K562 (cell line): ENCODE data around the gene CUL9. TPM values are rescaled to one million over a fixed set of nuclear protein-coding genes. Genes with fewer than 3 reads are reported as not detected.

ENCODE experiments used
- CBFA2T2 ChIP-seq: fragments of 450-650 bp; conservative IDR thresholded peaks from 2 replicates; pipeline ENCODE4 v1.6.1; 2017; ENCODE audit warnings: mild to moderate bottlenecking
- CCAR2 ChIP-seq: fragments of 200-400 bp; formaldehyde crosslinking; IDR thresholded peaks from 2 replicates; pipeline ENCODE4 v1.6.1; 2017; ENCODE audit warnings: mild to moderate bottlenecking, low read depth, low read length
- CCNT2 ChIP-seq: IDR thresholded peaks from 2 replicates; pipeline ENCODE4 v1.6.1; 2011; ENCODE audit warnings: borderline replicate concordance, low read depth, mild to moderate bottlenecking, moderate library complexity, mixed read lengths, low read length; ENCODE audit not compliant: insufficient read length; ENCODE audit errors: extremely low read depth
- CTCF ChIP-seq, 3 experiments: IDR thresholded peaks in 2 of 3; conservative IDR thresholded peaks in 1 of 3; 2 replicates each; pipeline ENCODE4 v1.5.1; 2011 to 2012; ENCODE audit warnings: low read length in 3 of 3, mild to moderate bottlenecking in 3 of 3, control low read depth in 2 of 3, improper control_type of control experiment in 1 of 3, inconsistent platforms in 1 of 3, low read depth in 1 of 3, mixed read lengths in 1 of 3, moderate library complexity in 1 of 3; ENCODE audit not compliant: insufficient read depth in 2 of 3
- EGR1 ChIP-seq: fragments of 450-650 bp; conservative IDR thresholded peaks from 2 replicates; pipeline ENCODE4 v1.6.1; 2017; ENCODE audit warnings: mild to moderate bottlenecking
- FOSL1 ChIP-seq: fragments of 200-800 bp; sonication (Bioruptor generic); conservative IDR thresholded peaks from 2 replicates; pipeline ENCODE4 v1.6.1; 2016; ENCODE audit warnings: missing genetic modification characterization, missing compliant biosample characterization
- GATAD2A ChIP-seq: fragments of 450-650 bp; IDR thresholded peaks from 2 replicates; pipeline ENCODE4 v1.6.1; 2017
- IRF2 ChIP-seq: sonication (generic); formaldehyde crosslinking; IDR thresholded peaks from 2 replicates; pipeline ENCODE4 v1.8.1; 2022; ENCODE audit warnings: mild to moderate bottlenecking, missing genetic modification reagents
- MAX ChIP-seq: sonication (generic); formaldehyde crosslinking; IDR thresholded peaks from 2 replicates; pipeline ENCODE4 v1.9.0; 2022; ENCODE audit warnings: mild to moderate bottlenecking, missing genetic modification reagents
- MLLT1 ChIP-seq, 2 experiments: fragments of 450-650 bp; IDR thresholded peaks; 2 replicates each; pipeline ENCODE4 v1.6.1; 2016
- NCOA1 ChIP-seq: fragments of 450-650 bp; IDR thresholded peaks from 2 replicates; pipeline ENCODE4 v1.6.1; 2016; ENCODE audit warnings: low read depth
- RBM14 ChIP-seq: fragments of 200-400 bp; formaldehyde crosslinking; IDR thresholded peaks from 2 replicates; pipeline ENCODE4 v1.6.1; 2018; ENCODE audit warnings: low read depth, mild to moderate bottlenecking, low read length, moderate library complexity, borderline replicate concordance; ENCODE audit not compliant: insufficient read depth
- ZNF282 ChIP-seq: sonication (generic); formaldehyde crosslinking; IDR thresholded peaks from 2 replicates; pipeline ENCODE4 v1.8.1; 2023; ENCODE audit warnings: missing genetic modification reagents
- ZNF512 ChIP-seq: IDR thresholded peaks from 2 replicates; pipeline ENCODE4 v1.6.1; 2016; ENCODE audit warnings: missing genetic modification characterization, missing compliant biosample characterization
- ZNF830 ChIP-seq: fragments of 250-450 bp; sonication (Bioruptor Pico); IDR thresholded peaks from 2 replicates; pipeline ENCODE4 v1.5.0; 2021; ENCODE audit warnings: mild to moderate bottlenecking
- polyA plus RNA-seq, 8 experiments: library from polyadenylated mRNA; depleted of rRNA in 4 of 8; stranded (reverse) in 5 of 8; unstranded in 3 of 8; fragments of >200 nt; fragmentation: Nextera tagmentation in 2 of 8; fragmentation: Illumina TruSeq in 1 of 8; extraction: Ambion mirVana in 2 of 8; extraction: Trizol in 1 of 8; gene quantifications; 2 replicates each; pipeline versions ENCODE4 v1.2.1 to v1.2.3, GENCODE V29; 2011 to 2014; ENCODE audit warnings: inconsistent platforms in 1 of 8, missing spikeins in 1 of 8
- total RNA-seq, 7 experiments: library from RNA; depleted of rRNA in 6 of 7; stranded (reverse); fragments of >200 nt in 6 of 7; fragmentation: Illumina TruSeq in 2 of 7; extraction: Trizol in 2 of 7; gene quantifications; 2 replicates each; pipeline versions ENCODE4 v1.2.1 to v1.2.3, GENCODE V29; 2011 to 2021; ENCODE audit warnings: low replicate concordance in 1 of 7
- TF ChIP-seq, protein P1 (sequence below): fragments of 450-650 bp; formaldehyde crosslinking; IDR thresholded peaks from 2 replicates; pipeline ENCODE4 v1.4.0; 2020; ENCODE audit warnings: mild to moderate bottlenecking, moderate library complexity
- TF ChIP-seq, protein P2 (sequence below): sonication (generic); formaldehyde crosslinking; IDR thresholded peaks from 2 replicates; pipeline ENCODE4 v1.8.0; 2022; ENCODE audit warnings: mild to moderate bottlenecking, low read depth, missing genetic modification reagents

The CUL9 gene
- total and polyA plus RNA-seq, 9 of the 15 experiments (the other 6 are each of a cell fraction or from before 2014, with no cell fraction given), result 0.50 to 20.7 (median 6.6) TPM

GRCh38 chr6:43228951-43229802 is 47.2 kb downstream of the CUL9 start, which contains the start of gene DNPH1 (continued):
- TF ChIP-seq MLLT1 (IDR thresholded peaks at IDR 0.05) (peak in 1 of 2 experiments; percentile 47; a peak in 1 of 4 replicates), ZNF512 (no peak), RBM14 (0 out of 2 replicates have a peak, but pooled peaks have one; percentile 60), GATAD2A (peak; percentile 70), FOSL1 (tag) (peak; percentile 53), ZNF830 (CRISPR knock-in tag) (no peak), ZNF282 (CRISPR knock-in tag) (no peak; the same call in 1 of the 2 replicates), NCOA1 (no peak), CTCF (IDR thresholded peaks at IDR 0.05 in 2 of 3, conservative IDR thresholded peaks at IDR 0.05 in 1 of 3; ENCODE audit: insufficient read depth in 2 of 3, low read depth in 1 of 3, low read length in 3 of 3) (peak; percentile 87 to 91 (median 88)), MAX (peak; percentile 91), CBFA2T2 (peak; percentile 61), CCAR2 (no peak), CCNT2 (peak; percentile 93), IRF2 (peak; percentile 86; the same call in 1 of the 2 replicates), EGR1 (0 out of 2 replicates have a peak, but pooled peaks have one; percentile 5)
- TF ChIP-seq, protein P1, sequence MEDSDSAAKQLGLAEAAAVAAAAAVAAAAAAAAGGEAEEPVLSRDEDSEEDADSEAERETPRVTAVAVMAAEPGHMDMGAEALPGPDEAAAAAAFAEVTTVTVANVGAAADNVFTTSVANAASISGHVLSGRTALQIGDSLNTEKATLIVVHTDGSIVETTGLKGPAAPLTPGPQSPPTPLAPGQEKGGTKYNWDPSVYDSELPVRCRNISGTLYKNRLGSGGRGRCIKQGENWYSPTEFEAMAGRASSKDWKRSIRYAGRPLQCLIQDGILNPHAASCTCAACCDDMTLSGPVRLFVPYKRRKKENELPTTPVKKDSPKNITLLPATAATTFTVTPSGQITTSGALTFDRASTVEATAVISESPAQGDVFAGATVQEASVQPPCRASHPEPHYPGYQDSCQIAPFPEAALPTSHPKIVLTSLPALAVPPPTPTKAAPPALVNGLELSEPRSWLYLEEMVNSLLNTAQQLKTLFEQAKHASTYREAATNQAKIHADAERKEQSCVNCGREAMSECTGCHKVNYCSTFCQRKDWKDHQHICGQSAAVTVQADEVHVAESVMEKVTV (CRISPR knock-in tag), result peak; percentile 33; the same call in 1 of the 2 replicates
- TF ChIP-seq, protein P2, sequence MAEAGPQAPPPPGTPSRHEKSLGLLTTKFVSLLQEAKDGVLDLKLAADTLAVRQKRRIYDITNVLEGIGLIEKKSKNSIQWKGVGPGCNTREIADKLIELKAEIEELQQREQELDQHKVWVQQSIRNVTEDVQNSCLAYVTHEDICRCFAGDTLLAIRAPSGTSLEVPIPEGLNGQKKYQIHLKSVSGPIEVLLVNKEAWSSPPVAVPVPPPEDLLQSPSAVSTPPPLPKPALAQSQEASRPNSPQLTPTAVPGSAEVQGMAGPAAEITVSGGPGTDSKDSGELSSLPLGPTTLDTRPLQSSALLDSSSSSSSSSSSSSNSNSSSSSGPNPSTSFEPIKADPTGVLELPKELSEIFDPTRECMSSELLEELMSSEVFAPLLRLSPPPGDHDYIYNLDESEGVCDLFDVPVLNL (CRISPR knock-in tag), result peak; percentile 70; the same call in 1 of the 2 replicates
